CD4-positive, alpha-beta memory T cell (primary cell): Measurements from ENCODE around the gene FBL. TPM values are rescaled to one million over a fixed set of nuclear protein-coding genes. Genes with fewer than 3 reads are reported as not detected.
A peak's percentile ranks its signal among the peaks of the same experiment; 100 is the strongest.

Experiments
- CTCF ChIA-PET: fragments of 350-600 bp; sonication (Branson Sonifier 250); formaldehyde crosslinking; loops from one replicate; lab custom pipeline; 2021; ENCODE audit warnings: inconsistent platforms; ENCODE audit not compliant: partially characterized antibody; lab: Charles Lee
- POLR2A ChIA-PET: fragments of 350-600 bp; sonication (Branson Sonifier 250); formaldehyde crosslinking; loops from one replicate; lab custom pipeline; 2021; ENCODE audit not compliant: partially characterized antibody; lab: Charles Lee
- DNase-seq, 5 donors: peaks; one replicate each; pipeline versions ENCODE4 v3.0.0 to v3.0.0-alpha.2; 2020 to 2022; ENCODE audit warnings: mixed read lengths in 1 of 5
- H3K27ac ChIP-seq: one replicate; pipeline ENCODE4 v1.7.0; 2013; ENCODE audit warnings: low read depth, low read length
- H3K27me3 ChIP-seq: 2 replicates; pipeline ENCODE4 v1.7.0; 2013; ENCODE audit warnings: mild to moderate bottlenecking, low read length, moderate library complexity; ENCODE audit not compliant: insufficient read depth
- H3K36me3 ChIP-seq: 2 replicates; pipeline ENCODE4 v1.7.0; 2013; ENCODE audit warnings: mild to moderate bottlenecking, low read length, moderate library complexity; ENCODE audit not compliant: insufficient read depth
- H3K4me1 ChIP-seq: 2 replicates; pipeline ENCODE4 v1.7.0; 2013; ENCODE audit warnings: mild to moderate bottlenecking, low read length, moderate library complexity; ENCODE audit not compliant: insufficient read depth
- H3K4me3 ChIP-seq, 2 donors: one replicate each; pipeline ENCODE4 v1.7.0; 2013; ENCODE audit warnings: low read length in 2 of 2, mild to moderate bottlenecking in 1 of 2
- H3K9me3 ChIP-seq, 2 donors: one replicate each; pipeline ENCODE4 v1.7.0; 2013; ENCODE audit warnings: low read length in 2 of 2, control low read depth in 1 of 2; ENCODE audit not compliant: control insufficient read depth in 1 of 2
- H3K27ac Mint-ChIP-seq, 7 donors: one replicate each; pipeline ENCODE4 v1.8.0; 2020 to 2021; ENCODE audit warnings: mixed read lengths in 7 of 7, mild to moderate bottlenecking in 6 of 7, inconsistent platforms in 3 of 7, moderate library complexity in 3 of 7
- H3K27me3 Mint-ChIP-seq, 2 donors: one replicate each; pipeline ENCODE4 v1.8.0; 2020 to 2021; ENCODE audit warnings: mixed read lengths in 2 of 2
- H3K36me3 Mint-ChIP-seq, 2 donors: one replicate each; pipeline ENCODE4 v1.8.0; 2020 to 2021; ENCODE audit warnings: mixed read lengths in 2 of 2, inconsistent platforms in 1 of 2, mild to moderate bottlenecking in 1 of 2
- H3K4me1 Mint-ChIP-seq, 4 donors: one replicate each; pipeline ENCODE4 v1.8.0; 2020 to 2021; ENCODE audit warnings: mixed read lengths in 4 of 4, mild to moderate bottlenecking in 1 of 4
- H3K4me3 Mint-ChIP-seq, 8 donors: one replicate each; pipeline ENCODE4 v1.8.0; 2020 to 2021; ENCODE audit warnings: mixed read lengths in 8 of 8, mild to moderate bottlenecking in 7 of 8, moderate library complexity in 6 of 8, inconsistent platforms in 3 of 8
- H3K9me3 Mint-ChIP-seq, 8 donors: one replicate each; pipeline ENCODE4 v1.8.0; 2020 to 2021; ENCODE audit warnings: mixed read lengths in 8 of 8, mild to moderate bottlenecking in 5 of 8, inconsistent platforms in 3 of 8, moderate library complexity in 1 of 8
- intact Hi-C: fragments of 100-400 bp; cut with micrococcal nuclease; formaldehyde crosslinking; loops from one replicate; pipeline ENCODE4 v1.15.1; 2023
- polyA plus RNA-seq, 2 donors: library from polyadenylated mRNA; unstranded; fragments of 300-500 nt; fragmentation: Illumina TruSeq; gene quantifications; one replicate each; pipeline ENCODE4 v1.2.3, GENCODE V29; 2021
- total RNA-seq, 2 experiments: library from RNA; stranded (reverse); gene quantifications; one replicate each; pipeline ENCODE4 v1.2.3, GENCODE V29; 2021

Gene FBL
- total and polyA plus RNA-seq, 4 experiments from 2014 or later, result 173 to 295 (median 228) TPM

- Histone ChIP-seq H3K36me3 (peaks cover 24% of the 10 kb centered on the region), H3K4me1 (peaks cover 39% of the 10 kb centered on the region), H3K9me3 (no peaks in the 10 kb centered on the region), H3K27ac (no peak overlapping the region), H3K4me3 (no peak overlapping the region), H3K27me3 (no peaks in the 10 kb centered on the region)
- ChIA-PET CTCF (interaction anchor here (1.4 kb wide), 1 partner anchor 14 kb away, joined by 6 read pairs; no protein-coding TSS in a partner anchor), POLR2A (no interaction called here)
- Mint-ChIP-seq H3K27me3 (no peaks in the 10 kb centered on the region), H3K27ac (peak overlapping the region in 3 of 7 donors; percentile 22 to 71 (median 37)), H3K36me3 (peaks cover 38 to 59% of the 10 kb centered on the region in 2 donors), H3K9me3 (peaks cover 0 to 2% (median 0%) of the 10 kb centered on the region in 8 donors), H3K4me1 (peaks cover 25 to 49% (median 34%) of the 10 kb centered on the region in 4 donors), H3K4me3 (peak overlapping the region in 1 of 8 donors; percentile 6)
- intact Hi-C loops, result loop anchor here (5.0 kb wide), 1 partner anchor 383 kb away; the partner anchor contains the start of gene SUPT5H
- no peak for DNase-seq
Observed at GRCh38 chr19:39830406-39830805, 15.8 kb downstream of the FBL start.

DNA sequence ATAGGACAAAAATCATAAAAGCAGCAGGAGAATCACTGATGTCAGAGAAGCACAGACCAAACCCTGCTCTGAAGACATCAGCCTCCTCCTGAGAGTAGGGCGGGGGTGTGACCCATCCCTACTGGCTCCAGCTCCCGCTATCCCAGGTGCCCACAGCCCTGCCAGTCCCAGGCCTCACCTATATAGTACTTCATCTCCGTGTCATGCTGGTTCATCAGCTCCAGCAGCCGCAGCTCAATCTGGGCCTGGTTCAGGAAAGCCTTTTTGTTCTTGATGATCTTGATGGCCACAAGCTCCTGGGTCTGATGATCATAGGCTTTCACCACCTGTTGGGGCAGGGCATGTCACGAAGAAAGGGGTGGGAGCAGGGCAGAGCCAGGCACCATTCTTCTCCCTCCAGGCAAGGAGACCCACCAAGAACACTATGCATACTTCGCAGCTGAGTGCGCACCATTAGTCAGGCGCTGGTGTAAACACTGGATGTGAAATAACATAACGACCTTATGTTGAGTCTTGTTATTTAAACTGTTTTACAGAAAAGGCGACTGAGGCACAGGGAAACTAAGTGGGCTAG is 16.4 kb downstream of the FBL start:
- no peak for DNase-seq
- no peaks in the 10 kb centered on the region for H3K9me3 ChIP-seq
- H3K4me1 Mint-ChIP-seq, result peaks cover 26 to 47% (median 34%) of the 10 kb centered on the region in 4 donors
- H3K4me3 Mint-ChIP-seq, result peak overlapping the region in 1 of 8 donors; percentile 6
- peaks cover 0 to 2% (median 0%) of the 10 kb centered on the region in 8 donors for H3K9me3 Mint-ChIP-seq
- peaks cover 24% of the 10 kb centered on the region for H3K36me3 ChIP-seq
- H3K4me1 ChIP-seq, result peaks cover 43% of the 10 kb centered on the region
- CTCF ChIA-PET, result interaction anchor here (1.4 kb wide), 1 partner anchor 15 kb away, joined by 6 read pairs; no protein-coding TSS in a partner anchor
- POLR2A ChIA-PET, result no interaction called here
- H3K27me3 Mint-ChIP-seq, result no peaks in the 10 kb centered on the region
- H3K4me3 ChIP-seq, result no peak overlapping the region
- H3K27ac Mint-ChIP-seq, result peak overlapping the region in 4 of 7 donors; percentile 22 to 78 (median 36)
- H3K27me3 ChIP-seq, result no peaks in the 10 kb centered on the region
- H3K36me3 Mint-ChIP-seq, result peaks cover 38 to 61% of the 10 kb centered on the region in 2 donors
- peak overlapping the region; percentile 10 for H3K27ac ChIP-seq
- intact Hi-C loops, result loop anchor here (5.0 kb wide), 1 partner anchor 382 kb away; the partner anchor contains the start of gene SUPT5H

DNA sequence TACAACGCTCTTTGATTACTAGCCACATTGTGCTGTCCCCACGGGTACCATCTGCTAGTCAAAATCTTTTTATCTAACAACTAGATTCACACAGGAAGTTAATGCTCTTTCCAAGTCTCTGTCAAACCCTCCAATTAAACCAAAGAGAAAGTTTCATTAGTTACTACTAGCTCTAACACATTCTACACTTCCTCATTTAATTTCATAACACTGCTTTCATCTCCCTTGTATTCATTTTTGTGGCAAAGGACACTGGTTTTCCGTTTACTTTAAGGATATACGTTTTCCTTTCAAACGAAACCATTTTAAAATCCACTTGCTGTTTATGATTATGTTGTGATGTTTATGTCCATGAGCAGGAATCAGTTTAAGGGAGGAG is 17.5 kb downstream of the FBL start:
- no peak overlapping the region for H3K27ac ChIP-seq
- POLR2A ChIA-PET, result no interaction called here
- intact Hi-C loops, result no loop called here
- H3K9me3 ChIP-seq, result no peaks in the 10 kb centered on the region
- CTCF ChIA-PET, result interaction anchor here (0.7 to 2.3 kb wide), 3 partner anchors 16 to 111 kb away, joined by 3 to 13 read pairs (median 6); partner anchors contain the start of gene FBL
- no peak overlapping the region for H3K4me3 ChIP-seq
- Mint-ChIP-seq H3K27me3 (no peaks in the 10 kb centered on the region), H3K36me3 (peaks cover 34 to 56% of the 10 kb centered on the region in 2 donors), H3K4me1 (peaks cover 20 to 39% (median 29%) of the 10 kb centered on the region in 4 donors), H3K9me3 (peaks cover 0 to 2% (median 0%) of the 10 kb centered on the region in 8 donors), H3K4me3 (peak overlapping the region in 6 of 8 donors; percentile 32 to 65 (median 46)), H3K27ac (peak overlapping the region; percentile 43 to 87 (median 77))
- H3K27me3 ChIP-seq, result no peaks in the 10 kb centered on the region
- H3K4me1 ChIP-seq, result peaks cover 43% of the 10 kb centered on the region
- no peak for DNase-seq
- peaks cover 24% of the 10 kb centered on the region for H3K36me3 ChIP-seq

DNA sequence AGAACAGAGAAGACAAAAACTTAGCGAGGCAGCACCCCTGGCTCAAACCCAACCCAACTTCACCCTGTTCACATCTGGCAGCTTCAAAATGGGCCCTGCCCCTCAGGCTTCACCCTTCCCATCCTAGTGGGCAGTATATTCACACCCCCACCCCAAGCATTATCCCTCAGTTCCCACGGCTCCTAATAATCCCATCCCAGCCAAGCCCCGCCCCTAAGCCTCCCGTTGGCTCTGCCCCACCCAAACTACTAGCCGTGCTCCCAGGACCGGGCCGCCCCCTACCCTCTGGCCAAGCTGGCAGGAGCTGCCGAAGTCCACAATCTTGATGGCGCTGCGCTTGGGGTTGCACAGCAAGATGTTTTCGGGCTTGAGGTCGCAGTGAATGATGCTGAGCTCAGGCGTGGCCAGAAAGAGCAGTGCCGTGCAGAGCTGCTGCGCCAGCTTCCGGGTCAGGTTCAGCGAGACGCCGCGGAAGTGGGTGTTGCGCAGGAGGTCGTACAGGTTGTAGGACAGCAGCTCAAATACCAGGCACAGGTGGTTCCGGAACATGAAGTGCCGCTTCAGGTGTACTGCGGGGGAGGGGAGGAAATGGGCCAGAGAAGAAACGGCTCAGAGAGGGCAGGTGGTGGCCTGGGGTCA is 18.0 kb downstream of the FBL start:
- Histone ChIP-seq H3K27me3 (no peaks in the 10 kb centered on the region), H3K4me1 (peaks cover 46% of the 10 kb centered on the region), H3K4me3 (no peak overlapping the region), H3K9me3 (no peaks in the 10 kb centered on the region), H3K27ac (no peak overlapping the region), H3K36me3 (peaks cover 24% of the 10 kb centered on the region)
- H3K27me3 Mint-ChIP-seq, result no peaks in the 10 kb centered on the region
- ChIA-PET POLR2A (no interaction called here), CTCF (interaction anchor here (0.7 to 2.3 kb wide), 2 partner anchors 17 to 111 kb away, joined by 3 to 13 read pairs; partner anchors contain the start of gene FBL)
- peak overlapping the region; percentile 22 to 65 (median 42) for H3K4me3 Mint-ChIP-seq
- peak overlapping the region; percentile 43 to 87 (median 77) for H3K27ac Mint-ChIP-seq
- H3K4me1 Mint-ChIP-seq, result peaks cover 20 to 39% (median 29%) of the 10 kb centered on the region in 4 donors
- peaks cover 0 to 2% (median 0%) of the 10 kb centered on the region in 8 donors for H3K9me3 Mint-ChIP-seq
- intact Hi-C loops, result no loop called here
- peak in 1 of 5 donors; percentile 11 for DNase-seq
- H3K36me3 Mint-ChIP-seq, result peaks cover 34 to 54% of the 10 kb centered on the region in 2 donors

DNA sequence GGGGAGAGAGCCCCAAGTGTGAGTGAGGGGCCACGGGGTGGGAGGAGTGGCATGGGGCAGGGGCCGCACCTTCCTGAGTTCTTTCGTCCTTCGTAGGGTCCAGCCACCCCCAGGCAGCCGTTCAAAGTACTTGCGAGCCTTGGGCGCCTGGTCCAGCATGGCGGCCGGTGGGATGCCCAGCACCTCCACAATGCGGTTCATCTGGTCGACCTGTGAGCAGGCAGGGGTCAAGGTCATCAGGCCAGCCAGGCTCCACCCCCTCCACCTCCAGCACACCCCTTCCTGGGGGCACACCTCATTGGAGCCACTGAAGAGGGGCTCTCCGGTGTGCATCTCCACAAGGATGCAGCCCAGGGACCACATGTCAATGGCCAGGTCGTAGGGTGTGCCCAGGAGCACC is 19.0 kb downstream of the FBL start:
- H3K27ac ChIP-seq, result no peak overlapping the region
- intact Hi-C loops, result no loop called here
- H3K4me1 ChIP-seq, result peaks cover 37% of the 10 kb centered on the region
- H3K27ac Mint-ChIP-seq, result no peak overlapping the region
- H3K36me3 Mint-ChIP-seq, result peaks cover 34 to 49% of the 10 kb centered on the region in 2 donors
- CTCF ChIA-PET, result interaction anchor here (2.3 kb wide), 1 partner anchor 18 kb away, joined by 13 read pairs; the partner anchor contains the start of gene FBL
- H3K9me3 ChIP-seq, result no peaks in the 10 kb centered on the region
- H3K9me3 Mint-ChIP-seq, result peaks cover 0 to 2% (median 0%) of the 10 kb centered on the region in 8 donors
- POLR2A ChIA-PET, result no interaction called here
- no peak overlapping the region for H3K4me3 ChIP-seq
- H3K27me3 Mint-ChIP-seq, result no peaks in the 10 kb centered on the region
- H3K27me3 ChIP-seq, result no peaks in the 10 kb centered on the region
- H3K4me1 Mint-ChIP-seq, result peaks cover 13 to 31% (median 21%) of the 10 kb centered on the region in 4 donors
- no peak overlapping the region for H3K4me3 Mint-ChIP-seq
- H3K36me3 ChIP-seq, result peaks cover 24% of the 10 kb centered on the region
- no peak for DNase-seq

GRCh38 chr19:39826311-39826945 is 19.8 kb downstream of the FBL start:
- DNase-seq, result no peak
- POLR2A ChIA-PET, result no interaction called here
- Histone ChIP-seq H3K36me3 (peaks cover 24% of the 10 kb centered on the region), H3K27ac (no peak overlapping the region), H3K4me3 (no peak overlapping the region), H3K27me3 (no peaks in the 10 kb centered on the region), H3K9me3 (no peaks in the 10 kb centered on the region), H3K4me1 (peaks cover 29% of the 10 kb centered on the region)
- CTCF ChIA-PET, result interaction anchor here (2.3 kb wide), 1 partner anchor 18 kb away, joined by 13 read pairs; the partner anchor contains the start of gene FBL
- Mint-ChIP-seq H3K36me3 (peaks cover 34 to 48% of the 10 kb centered on the region in 2 donors), H3K4me3 (peak overlapping the region in 2 of 8 donors; percentile 37 to 67), H3K27ac (peak overlapping the region in 3 of 7 donors; percentile 17 to 68 (median 60)), H3K9me3 (no peaks in the 10 kb centered on the region), H3K27me3 (no peaks in the 10 kb centered on the region), H3K4me1 (peaks cover 9 to 23% (median 16%) of the 10 kb centered on the region in 4 donors)
- intact Hi-C loops, result no loop called here
